Urinary bladder (tissue), 4 donors: Measurements from ENCODE around the gene CEP57L1. TPM values are rescaled to one million over a fixed set of nuclear protein-coding genes. Genes with fewer than 3 reads are reported as not detected.
"Not testable (repeated sequence)": the region's sequence is repeated elsewhere in the genome, so short reads cannot be mapped to it uniquely, and the experiment has no call there.

ENCODE experiments used
- DNase-seq: peaks from one replicate; pipeline ENCODE4 v3.0.0-alpha.2; 2015; ENCODE audit errors: extremely low spot score
- H3K27ac ChIP-seq: one replicate; pipeline ENCODE4 v1.5.1; 2013; ENCODE audit warnings: low read depth, mild to moderate bottlenecking, moderate library complexity
- H3K36me3 ChIP-seq: one replicate; pipeline ENCODE4 v1.6.1; 2013; ENCODE audit warnings: mild to moderate bottlenecking, moderate library complexity; ENCODE audit not compliant: insufficient read depth
- H3K4me1 ChIP-seq: one replicate; pipeline ENCODE4 v1.6.1; 2013; ENCODE audit warnings: mild to moderate bottlenecking, moderate library complexity; ENCODE audit not compliant: insufficient read depth
- H3K4me3 ChIP-seq: one replicate; pipeline ENCODE4 v1.5.1; 2013; ENCODE audit warnings: low read depth, low read length
- WGBS: extraction: QIAGEN DNeasy Blood & Tissue Kit; methylation state at CpG from one replicate; pipeline ENCODE4 v1.1.7; 2013; 5-methylcytosine and 5-hydroxymethylcytosine counted together
- polyA plus RNA-seq: library from polyadenylated mRNA; stranded (reverse); fragments of 200-250 nt; gene quantifications from one replicate; pipeline ENCODE4 v1.2.3, GENCODE V29; 2013
- total RNA-seq: library from RNA; depleted of rRNA; stranded (reverse); fragments of >200 nt; gene quantifications from one replicate; pipeline ENCODE4 v1.2.3, GENCODE V29; 2014
- donor health status: healthy with polysubstance abuse.
- donor health status: healthy.

Gene CEP57L1
- total and polyA plus RNA-seq, 2 donors: 8.0 to 83.1 TPM

DNA sequence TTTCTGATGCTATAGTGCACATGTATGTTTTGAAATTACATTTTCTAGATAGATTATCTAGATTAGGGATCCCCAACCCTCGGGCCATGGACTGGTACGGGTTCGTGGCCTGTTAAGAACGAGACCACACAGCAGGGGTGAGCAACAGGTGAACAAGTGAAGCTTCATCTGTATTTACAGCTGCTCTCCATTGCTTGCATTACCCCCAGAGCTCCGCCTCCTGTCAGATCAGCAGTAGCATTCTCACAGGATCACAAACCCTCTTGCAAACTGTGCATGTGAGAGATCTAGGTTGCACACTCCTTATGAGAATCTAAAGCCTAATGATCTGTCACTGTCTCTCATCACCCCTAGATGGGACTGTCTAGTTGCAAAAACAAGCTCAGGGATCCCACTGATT, 10.4 kb downstream of the CEP57L1 start:
- WGBS: 89% methylated on average over 5 of the region's 5 CpGs
- no peak for DNase-seq
- no peak overlapping the region for H3K27ac ChIP-seq

DNA sequence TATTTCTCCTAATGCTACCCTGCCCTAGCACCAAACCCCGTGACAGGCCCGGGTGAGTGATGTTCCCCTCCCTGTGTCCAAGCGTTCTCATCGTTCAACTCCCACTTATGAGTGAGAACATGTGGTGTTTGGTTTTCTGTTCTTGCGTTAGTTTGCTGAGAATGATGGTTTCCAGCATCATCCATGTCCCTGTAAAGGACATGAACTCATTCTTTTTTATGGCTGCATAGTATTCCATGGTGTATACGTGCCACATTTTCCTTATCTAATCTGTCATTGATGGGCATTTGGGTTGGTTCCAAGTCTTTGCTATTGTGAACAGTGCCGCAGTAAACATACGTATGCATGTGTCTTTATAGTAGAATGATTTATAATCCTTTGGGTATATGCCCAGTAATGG, 14.4 kb downstream of the CEP57L1 start:
- not testable (repeated sequence) for H3K4me1 ChIP-seq, H3K36me3 ChIP-seq, H3K27ac ChIP-seq, H3K4me3 ChIP-seq, DNase-seq
- WGBS: 93% methylated on average over 8 of the region's 8 CpGs

More for the DNA sequence above, 10.4 kb downstream of the CEP57L1 start:
- H3K4me1 ChIP-seq: no peaks in the 10 kb centered on the region
- no peak overlapping the region for H3K4me3 ChIP-seq
- no peaks in the 10 kb centered on the region for H3K36me3 ChIP-seq

DNA sequence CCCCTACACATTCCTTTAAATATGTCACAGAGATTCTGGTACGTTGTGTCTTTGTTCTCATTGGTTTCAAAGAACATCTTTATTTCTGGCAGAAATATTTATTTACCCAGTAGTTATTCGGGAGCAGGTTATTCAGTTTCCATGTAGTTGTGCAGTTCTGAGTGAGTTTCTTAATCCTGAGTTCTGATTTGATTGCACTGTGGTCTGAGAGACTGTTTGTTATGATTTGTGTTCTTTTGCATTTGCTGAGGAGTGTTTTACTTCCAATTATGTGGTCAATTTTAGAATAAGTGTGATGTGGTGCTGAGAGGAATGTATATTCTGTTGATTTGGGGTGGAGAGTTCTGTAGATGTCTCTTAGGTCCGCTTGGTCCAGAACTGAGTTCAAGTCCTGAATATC, 17.4 kb downstream of the CEP57L1 start:
- DNase-seq, H3K4me1 ChIP-seq, H3K27ac ChIP-seq, H3K4me3 ChIP-seq, H3K36me3 ChIP-seq: not testable (repeated sequence)
- 93% methylated on average over 3 of the region's 3 CpGs for WGBS

DNA sequence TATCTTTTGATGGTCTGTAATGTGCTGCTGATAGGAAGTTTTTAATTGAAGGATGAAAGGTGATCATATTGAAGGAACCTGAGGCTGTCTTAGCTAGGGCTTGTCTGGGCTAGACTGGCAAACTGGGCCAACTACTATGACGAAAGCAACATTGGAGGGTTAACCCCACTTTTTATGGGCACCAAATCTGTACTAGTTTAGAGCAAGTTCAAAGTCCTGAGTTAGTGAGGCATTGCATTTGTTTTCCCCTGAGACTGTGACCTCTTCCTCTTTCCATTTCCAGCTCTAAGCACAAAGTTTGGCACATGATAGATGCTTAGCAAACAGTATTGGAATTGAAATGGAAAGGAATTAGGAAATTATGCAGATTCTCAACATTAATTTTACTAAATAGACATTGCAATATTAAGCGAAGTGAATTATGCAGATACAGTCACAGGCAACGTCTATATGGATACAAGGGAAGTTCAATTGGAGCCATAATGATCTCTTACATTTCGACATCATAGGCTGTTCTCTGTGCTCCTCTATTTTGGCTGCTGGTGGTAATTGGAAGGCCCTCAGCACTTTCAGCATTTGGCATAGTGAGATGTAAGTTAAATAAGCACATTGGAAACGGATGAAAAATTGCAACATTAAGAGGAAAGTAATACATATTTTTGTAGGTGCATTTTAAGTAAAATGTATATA, 22.2 kb downstream of the CEP57L1 start:
- Histone ChIP-seq H3K36me3 (no peaks in the 10 kb centered on the region), H3K27ac (no peak overlapping the region), H3K4me1 (no peaks in the 10 kb centered on the region), H3K4me3 (no peak overlapping the region)
- WGBS: 73% methylated on average over 5 of the region's 5 CpGs
- no peak for DNase-seq

DNA sequence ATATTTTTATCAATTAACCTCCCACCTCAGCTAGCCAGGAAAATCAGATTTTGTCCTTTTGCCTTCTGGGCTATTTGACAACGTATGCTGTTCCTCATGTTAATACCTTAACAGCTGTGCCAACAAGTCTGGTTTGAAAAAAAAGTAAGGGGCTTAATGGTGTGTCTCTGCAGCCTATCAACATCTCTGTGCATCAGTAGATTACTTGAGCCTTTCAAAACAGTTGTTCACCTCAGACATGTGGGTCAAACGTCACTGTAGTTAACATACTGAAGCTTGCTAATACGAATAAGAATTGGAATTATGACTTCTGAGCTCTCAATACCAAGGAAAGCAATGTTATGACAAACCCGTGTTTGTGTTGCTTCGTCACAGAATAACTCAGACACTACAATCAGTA, 23.0 kb downstream of the CEP57L1 start:
- 61% methylated on average over 5 of the region's 5 CpGs for WGBS

DNA sequence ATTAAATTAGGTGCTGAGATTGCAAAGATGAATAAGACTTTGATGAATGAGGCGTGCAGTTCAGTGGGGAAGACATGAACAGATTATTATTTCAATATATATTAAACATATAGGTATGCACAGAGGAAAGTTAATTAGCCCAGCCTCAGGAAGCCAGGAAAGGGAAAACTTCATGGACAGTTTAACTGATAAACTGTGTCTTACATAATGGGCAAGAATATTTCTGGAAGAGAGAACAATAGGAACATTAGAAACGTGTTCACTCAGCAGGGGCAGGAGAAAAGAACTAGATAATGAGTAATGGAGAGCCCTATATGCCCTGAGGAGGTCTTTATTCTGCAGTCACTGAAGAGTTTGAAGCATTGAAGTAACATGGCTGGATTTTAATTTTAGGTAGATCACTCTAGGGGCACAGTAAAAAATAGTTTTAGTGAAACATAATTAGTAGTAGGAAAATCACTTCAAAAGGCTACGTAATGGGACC, 23.6 kb downstream of the CEP57L1 start:
- Histone ChIP-seq H3K4me1 (no peaks in the 10 kb centered on the region), H3K36me3 (no peaks in the 10 kb centered on the region), H3K27ac (no peak overlapping the region), H3K4me3 (no peak overlapping the region)
- DNase-seq: no peak
- WGBS: 89% methylated on average over 3 of the region's 3 CpGs

More for the DNA sequence above, 23.0 kb downstream of the CEP57L1 start:
- Histone ChIP-seq H3K27ac (no peak overlapping the region), H3K36me3 (no peaks in the 10 kb centered on the region), H3K4me1 (no peaks in the 10 kb centered on the region), H3K4me3 (no peak overlapping the region)
- no peak for DNase-seq

DNA sequence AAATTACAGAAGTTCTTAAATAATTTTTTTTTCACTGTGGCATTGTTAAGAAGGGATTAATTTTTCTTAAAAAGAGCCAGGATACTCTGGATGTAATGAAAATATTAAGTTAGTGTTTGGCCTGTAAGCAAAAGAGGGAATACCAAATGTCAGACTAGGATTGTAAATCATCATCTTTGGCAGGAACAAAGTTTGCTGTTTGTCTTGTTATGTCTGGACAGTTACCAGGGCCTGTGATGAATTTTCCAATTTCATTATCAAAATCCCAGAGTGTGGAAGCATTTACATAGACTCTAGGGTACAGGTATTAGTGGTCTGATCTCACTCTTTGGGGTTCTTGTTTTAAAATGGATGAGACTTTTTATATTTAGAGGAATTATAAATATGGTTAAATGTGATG, 26.1 kb downstream of the CEP57L1 start:
- H3K36me3 ChIP-seq: no peaks in the 10 kb centered on the region
- H3K4me1 ChIP-seq: no peaks in the 10 kb centered on the region
- H3K27ac ChIP-seq: no peak overlapping the region
- DNase-seq: no peak
- no peak overlapping the region for H3K4me3 ChIP-seq

DNA sequence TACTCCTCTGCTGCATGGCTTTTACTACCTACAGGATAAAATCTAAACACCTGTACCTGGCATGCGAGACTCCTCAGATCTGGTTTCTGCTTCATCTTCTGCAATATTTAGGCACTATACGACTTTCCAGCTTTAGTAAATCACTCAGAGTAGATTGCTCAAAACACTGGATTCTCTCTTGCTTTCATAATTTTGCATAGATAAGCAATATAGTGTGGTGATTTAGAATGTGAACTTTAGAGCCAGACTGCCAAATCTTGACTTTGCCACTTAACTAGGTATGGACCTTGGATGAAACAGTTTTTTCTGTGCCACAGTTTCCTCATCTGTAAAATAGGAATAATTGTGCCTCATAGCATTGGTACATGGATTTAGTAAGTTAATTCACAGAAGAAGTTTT, 28.9 kb downstream of the CEP57L1 start:
- no peak overlapping the region for H3K27ac ChIP-seq
- WGBS: 98% methylated on average over 2 of the region's 2 CpGs
- no peak for DNase-seq
- no peaks in the 10 kb centered on the region for H3K4me1 ChIP-seq
- no peaks in the 10 kb centered on the region for H3K36me3 ChIP-seq
- no peak overlapping the region for H3K4me3 ChIP-seq

DNA sequence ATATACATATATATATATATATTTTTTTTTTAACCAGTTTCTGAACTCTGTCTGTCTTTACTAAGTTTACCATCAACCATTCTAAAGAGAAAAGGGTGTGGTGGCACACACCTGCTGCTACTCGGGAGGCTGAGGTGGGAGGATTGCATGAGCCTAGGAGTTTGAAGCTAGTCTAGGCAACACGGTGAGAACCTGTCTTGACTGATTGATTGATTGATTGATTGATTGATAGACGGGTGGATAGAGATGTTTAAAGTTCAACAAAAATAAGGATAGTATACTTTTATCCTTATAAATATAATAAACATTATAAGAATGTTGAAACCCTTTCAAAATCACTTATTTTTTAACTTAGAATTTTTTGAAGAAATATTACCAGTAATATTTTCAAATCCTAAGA, 30.2 kb downstream of the CEP57L1 start:
- DNase-seq: no peak
- 79% methylated on average over 3 of the region's 3 CpGs for WGBS
- Histone ChIP-seq H3K36me3 (no peaks in the 10 kb centered on the region), H3K4me3 (no peak overlapping the region), H3K4me1 (no peaks in the 10 kb centered on the region), H3K27ac (no peak overlapping the region)

DNA sequence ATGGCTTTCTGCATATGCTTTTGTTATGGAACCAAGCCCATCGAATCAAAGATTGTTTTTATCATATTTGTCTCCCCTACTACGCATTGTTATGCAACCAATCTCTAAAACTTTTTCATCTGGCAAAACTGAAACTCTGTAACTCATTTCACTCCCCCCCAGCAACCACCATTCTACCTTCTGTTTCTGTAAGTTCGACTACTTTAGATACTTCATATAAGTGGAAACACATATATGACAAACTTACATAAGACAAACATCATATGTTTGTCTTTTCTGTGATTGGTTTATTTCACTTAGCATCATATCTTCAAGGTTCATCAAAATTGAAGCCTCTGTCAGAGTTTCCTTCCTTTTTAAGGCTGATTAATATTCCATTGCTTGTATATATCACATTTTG, 34.8 kb downstream of the CEP57L1 start:
- no peak overlapping the region for H3K27ac ChIP-seq
- DNase-seq: no peak
- no peaks in the 10 kb centered on the region for H3K36me3 ChIP-seq
- H3K4me1 ChIP-seq: no peaks in the 10 kb centered on the region
- H3K4me3 ChIP-seq: no peak overlapping the region
- WGBS: 90% methylated on average over 3 of the region's 3 CpGs

DNA sequence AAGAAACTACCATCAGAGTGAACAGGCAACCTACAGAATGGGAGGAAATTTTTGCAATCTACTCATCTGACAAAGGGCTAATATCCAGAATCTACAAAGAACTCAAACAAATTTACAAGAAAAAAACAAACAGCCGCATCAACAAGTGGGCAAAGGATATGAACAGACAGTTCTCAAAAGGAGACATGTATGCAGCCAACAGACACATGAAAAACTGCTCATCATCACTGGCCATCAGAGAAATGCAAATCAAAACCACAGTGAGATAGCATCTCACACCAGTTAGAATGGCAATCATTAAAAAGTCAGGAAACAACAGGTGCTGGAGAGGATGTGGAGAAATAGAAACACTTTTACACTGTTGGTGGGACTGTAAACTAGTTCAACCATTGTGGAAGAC, 40.3 kb downstream of the CEP57L1 start:
- DNase-seq, H3K27ac ChIP-seq, H3K4me3 ChIP-seq, H3K4me1 ChIP-seq, H3K36me3 ChIP-seq: not testable (repeated sequence)
- WGBS: 98% methylated on average over 1 of the region's 1 CpG

DNA sequence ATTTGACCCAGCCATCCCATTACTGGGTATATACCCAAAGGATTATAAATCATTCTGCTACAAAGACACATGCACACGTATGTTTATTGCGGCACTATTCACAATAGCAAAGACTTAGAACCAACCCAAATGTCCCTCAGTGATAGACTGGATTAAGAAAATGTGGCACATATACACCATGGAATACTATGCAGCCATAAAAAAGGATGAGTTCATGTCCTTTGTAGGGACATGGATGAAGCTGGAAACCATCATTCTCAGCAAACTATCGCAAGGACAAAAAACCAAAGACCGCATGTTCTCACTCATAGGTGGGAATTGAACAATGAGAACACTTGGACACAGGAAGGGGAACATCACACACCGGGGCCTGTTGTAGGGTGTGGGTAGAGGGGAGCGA, 40.7 kb downstream of the CEP57L1 start:
- not testable (repeated sequence) for DNase-seq, H3K27ac ChIP-seq, H3K4me1 ChIP-seq, H3K36me3 ChIP-seq, H3K4me3 ChIP-seq
- WGBS: 93% methylated on average over 5 of the region's 6 CpGs

DNA sequence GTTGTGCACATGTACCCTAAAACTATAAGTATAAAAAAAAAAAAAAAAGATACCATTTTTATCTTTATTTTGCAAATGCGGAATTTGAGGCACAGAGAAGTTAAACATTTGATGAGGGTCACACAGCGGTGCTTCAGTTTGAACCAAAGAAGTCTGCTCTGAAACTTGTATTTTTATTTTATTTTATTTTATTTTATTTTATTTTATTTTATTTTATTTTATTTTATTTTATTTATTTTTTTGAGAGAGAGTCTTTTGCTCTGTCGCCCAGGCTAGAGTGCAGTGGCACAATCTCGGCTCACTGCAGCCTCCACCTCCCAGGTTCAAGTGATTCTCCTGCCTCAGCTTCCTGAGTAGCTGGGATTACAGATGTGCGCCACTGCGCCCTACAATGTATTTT, 41.2 kb downstream of the CEP57L1 start:
- H3K4me1 ChIP-seq, DNase-seq, H3K4me3 ChIP-seq, H3K36me3 ChIP-seq, H3K27ac ChIP-seq: not testable (repeated sequence)
- 91% methylated on average over 6 of the region's 6 CpGs for WGBS

DNA sequence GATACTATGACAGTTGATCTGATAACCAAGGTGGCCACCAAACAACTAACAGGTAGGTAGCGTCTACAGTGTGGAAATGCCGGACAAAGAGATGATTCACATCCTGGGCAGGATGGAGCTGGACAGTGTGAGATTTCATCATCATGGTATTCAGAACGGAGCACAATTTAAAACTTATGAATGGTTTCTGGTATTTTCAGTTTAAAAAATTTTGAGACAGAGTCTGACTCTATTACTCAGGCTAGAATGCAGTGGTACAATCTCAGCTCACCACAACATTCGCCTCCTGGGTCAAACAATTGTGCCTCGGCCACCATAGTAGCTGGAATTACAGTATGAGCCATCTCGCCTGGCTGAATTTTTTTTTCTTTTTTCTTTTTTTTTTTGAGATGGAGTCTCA, 43.8 kb downstream of the CEP57L1 start:
- no peak for DNase-seq
- Histone ChIP-seq H3K4me3 (no peak overlapping the region), H3K4me1 (no peaks in the 10 kb centered on the region), H3K27ac (no peak overlapping the region), H3K36me3 (peaks cover 3% of the 10 kb centered on the region)
- 88% methylated on average over 6 of the region's 6 CpGs for WGBS

DNA sequence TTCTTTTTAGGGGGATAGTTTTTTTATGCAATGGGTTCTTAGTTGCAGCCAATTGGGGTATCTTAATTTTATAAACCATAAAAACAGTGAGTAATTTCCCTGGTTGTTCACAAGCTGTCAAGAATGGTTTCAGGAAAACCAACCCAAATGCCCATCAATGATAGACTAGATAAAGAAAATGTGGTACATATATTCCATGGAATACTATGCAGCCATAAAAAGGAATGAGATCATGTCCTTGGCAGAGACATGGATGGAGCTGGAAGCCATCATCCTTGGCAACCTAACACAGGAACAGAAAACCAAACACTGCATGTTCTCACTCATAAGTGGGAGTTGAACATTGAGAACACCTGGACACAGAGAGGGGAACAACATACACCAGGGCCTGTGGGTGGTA, 46.8 kb downstream of the CEP57L1 start:
- not testable (repeated sequence) for DNase-seq, H3K27ac ChIP-seq, H3K4me3 ChIP-seq

More for the DNA sequence above, 46.8 kb downstream of the CEP57L1 start:
- H3K36me3 ChIP-seq, H3K4me1 ChIP-seq: not testable (repeated sequence)
